Amniotic stem cell (primary cell): ENCODE results near the gene GPALPP1.
A peak's percentile ranks its signal among the peaks of the same experiment; 100 is the strongest.
"Not testable (repeated sequence)": the region's sequence is repeated elsewhere in the genome, so short reads cannot be mapped to it uniquely, and the experiment has no call there.

Experiments
- DNase-seq: peaks from one replicate; lab custom pipeline; 2025; lab: John Stamatoyannopoulos, UW

GPALPP1 gene, protein sequence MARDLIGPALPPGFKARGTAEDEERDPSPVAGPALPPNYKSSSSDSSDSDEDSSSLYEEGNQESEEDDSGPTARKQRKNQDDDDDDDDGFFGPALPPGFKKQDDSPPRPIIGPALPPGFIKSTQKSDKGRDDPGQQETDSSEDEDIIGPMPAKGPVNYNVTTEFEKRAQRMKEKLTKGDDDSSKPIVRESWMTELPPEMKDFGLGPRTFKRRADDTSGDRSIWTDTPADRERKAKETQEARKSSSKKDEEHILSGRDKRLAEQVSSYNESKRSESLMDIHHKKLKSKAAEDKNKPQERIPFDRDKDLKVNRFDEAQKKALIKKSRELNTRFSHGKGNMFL

DNA sequence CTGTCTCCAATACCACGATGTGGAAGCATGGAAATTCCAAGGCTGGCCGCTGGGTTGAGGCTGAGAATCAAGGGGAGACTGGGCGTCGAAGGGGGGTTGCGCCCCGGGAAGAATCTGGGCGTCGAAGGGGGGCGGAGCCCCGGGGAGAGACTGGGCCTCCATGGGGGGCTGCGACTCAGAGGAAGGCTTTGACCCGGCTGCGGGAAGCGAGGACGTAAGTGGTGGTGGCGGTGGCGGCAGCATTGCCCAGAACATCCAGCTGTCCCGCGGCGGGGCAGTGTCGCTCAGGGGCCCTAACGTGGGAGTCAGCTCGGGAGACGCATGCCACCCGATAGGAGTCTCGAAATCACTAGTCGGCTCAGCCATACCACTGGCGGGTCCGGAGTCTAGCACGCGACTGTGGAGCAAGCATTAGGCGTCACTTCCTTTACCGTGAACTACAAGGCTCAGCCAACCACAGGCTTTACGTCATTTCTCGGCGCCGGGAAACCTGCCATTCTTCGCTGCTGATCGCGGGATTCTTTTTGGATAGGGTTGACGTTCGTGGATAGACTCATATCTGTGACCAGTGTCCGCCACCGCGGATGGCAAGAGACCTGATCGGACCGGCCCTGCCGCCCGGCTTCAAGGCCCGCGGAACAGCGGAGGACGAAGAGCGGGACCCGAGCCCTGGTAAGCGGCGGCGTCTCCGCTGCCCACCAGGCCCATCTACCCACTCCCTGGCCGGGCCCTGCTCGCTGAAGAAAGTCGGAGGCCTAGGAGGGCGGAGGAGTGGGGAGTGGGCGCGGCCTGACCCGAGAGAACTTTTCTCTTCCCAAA, at the start of gene GPALPP1, which contains the start of gene NUFIP1:
GPALPP1 (plus strand) TSS at position 468 of the 819 bp plus-strand sequence; CDS start at position 585, 117 bp downstream.
NUFIP1 (minus strand) TSS at position 401 of the 819 bp plus-strand sequence; CDS start at position 366, 35 bp downstream.
- DNase-seq: peak; percentile 87

DNA sequence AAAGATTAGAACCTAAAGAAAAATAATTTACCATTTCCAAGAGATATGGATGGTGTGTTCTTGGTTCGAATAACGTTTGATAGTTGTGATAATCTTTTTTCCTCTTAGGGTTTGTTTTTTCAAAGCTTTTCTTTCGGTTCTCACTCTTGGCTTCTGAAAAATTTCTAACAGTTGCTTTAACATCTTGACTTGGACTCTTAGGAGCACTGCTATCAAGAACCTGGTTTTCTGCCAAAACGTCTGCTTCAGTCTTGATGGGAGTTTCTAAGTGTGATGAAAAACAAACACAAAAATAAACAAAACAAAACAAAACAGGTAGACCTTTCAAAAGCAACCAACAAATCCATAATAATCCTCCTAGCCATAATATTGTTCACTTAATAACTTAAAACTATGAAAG, 45.9 kb upstream of the GPALPP1 start:
- DNase-seq: not testable (repeated sequence)

DNA sequence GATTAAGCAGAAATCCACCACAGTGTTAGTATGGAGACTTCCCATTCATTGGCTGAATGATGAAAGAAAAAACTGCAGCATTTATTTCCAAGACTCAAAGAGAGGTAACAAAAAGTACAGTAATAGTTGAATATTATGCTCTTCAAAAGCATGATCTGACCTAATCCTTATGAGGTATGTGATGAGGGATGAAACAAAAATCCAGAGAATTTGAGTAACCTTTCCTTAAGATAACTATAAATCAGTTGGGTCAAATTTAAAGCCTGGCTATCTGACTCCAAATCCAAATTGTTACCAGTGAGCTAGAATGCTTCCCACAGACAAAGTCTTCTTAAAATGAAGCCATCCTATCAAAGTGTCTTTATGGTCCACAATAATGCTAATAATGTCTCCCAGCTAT, 38.2 kb upstream of the GPALPP1 start:
- no peak for DNase-seq

DNA sequence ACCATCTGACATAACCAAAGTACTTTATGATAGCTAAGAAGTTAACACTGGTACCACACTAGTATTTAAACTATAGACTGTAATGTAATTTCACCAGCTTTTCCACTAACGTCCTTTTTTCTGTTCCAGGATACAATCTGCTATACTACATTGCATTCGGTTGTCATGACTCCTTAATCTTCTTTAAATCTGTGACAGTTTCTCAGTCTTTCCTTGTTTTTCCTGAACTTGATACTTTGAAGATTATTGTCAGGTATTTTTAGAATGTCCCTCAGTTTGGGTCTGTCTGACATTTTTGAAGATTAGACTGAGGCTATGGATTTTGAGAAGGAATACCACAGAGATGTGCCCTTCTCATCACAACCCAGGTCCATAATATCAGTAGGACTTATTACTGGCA, 36.7 kb upstream of the GPALPP1 start:
- DNase-seq: no peak

DNA sequence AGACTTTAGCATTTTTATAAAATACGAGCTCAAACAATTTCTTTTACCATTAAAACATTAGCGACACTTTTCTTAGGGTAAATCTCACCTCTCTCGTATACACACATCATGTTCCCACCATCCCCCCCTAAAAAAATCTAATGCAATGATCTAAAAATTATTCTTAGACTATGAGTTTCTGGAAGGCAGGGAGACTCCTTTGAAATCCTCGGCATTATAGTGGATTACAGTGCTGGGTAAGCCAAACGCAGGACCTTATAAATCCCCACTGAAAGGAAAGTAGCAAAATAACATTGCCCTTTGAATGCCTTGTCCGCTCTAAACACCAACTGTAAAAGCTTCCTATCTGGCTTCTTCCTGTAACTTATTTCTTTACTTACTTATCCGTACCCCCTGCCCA, 35.1 kb upstream of the GPALPP1 start:
- no peak for DNase-seq

DNA sequence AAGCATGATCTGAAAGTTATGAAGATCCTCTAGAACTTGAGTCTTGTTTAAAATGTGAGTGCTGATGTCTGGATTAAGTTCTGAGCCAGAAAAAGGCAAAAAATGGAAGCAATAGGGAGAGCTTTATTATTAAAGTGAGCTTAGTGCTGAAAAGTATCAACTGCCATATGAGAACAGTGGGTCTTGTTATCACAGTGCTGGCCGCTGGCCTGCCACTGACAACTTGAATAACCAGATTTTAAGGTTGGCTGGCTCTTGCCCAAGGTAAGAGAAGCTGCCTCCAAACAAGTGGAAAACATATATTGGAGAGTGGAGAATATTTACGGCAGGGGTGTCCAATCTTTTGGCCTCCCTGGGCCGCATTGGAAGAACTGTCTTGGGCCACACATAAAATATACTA, 33.9 kb upstream of the GPALPP1 start:
- DNase-seq: no peak

DNA sequence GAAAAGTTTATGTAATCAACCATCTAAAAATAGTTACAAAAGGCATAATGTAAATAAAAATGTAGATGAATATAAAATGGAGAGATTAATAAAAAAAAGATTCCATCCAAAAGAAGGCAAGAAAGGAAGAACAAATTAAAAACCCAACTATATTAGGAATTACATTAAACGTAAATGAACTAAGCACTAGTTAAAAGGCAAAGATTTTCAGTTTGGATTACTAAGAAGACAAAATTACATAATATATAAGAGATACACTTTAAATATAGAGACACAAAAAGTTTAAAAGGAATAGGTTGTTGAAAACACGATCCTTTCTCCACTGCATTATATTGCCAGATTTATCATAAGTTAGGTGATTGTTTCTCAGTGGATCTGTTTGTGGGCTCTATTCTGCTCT, 27.3 kb upstream of the GPALPP1 start:
- no peak for DNase-seq

DNA sequence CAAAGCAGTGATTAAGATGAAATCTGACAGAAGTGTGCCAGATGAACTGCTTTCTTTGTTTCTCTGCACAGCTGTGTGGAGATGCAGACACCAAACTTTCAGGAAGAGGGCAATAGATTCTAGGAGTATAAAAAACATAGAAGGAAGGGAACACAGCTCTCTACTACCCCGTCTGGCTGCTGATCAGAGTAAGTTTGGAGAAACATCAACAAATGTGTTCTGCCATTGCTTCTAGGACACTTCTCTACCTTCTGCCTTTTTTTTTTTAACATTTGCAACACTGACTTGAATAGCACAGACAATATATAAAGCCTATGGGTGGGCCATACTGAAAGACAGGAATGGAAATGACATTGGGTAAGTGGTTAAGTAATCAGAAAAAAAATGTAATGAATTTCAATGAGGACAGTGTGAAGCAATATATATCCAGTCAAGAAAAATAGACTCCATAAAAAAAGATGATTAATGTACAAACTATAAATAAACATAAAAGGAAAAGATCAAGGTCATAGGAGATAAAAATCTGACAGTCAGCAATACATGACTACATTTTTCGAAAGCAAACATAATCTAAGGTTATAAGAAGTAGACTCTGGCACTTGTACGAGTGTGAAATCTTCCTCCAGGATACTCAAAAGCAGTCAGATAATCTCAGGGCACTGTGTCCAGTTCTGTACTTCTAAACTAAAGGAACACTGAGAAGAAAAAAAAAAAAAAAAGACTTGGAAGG, 21.5 kb upstream of the GPALPP1 start:
- DNase-seq: no peak

DNA sequence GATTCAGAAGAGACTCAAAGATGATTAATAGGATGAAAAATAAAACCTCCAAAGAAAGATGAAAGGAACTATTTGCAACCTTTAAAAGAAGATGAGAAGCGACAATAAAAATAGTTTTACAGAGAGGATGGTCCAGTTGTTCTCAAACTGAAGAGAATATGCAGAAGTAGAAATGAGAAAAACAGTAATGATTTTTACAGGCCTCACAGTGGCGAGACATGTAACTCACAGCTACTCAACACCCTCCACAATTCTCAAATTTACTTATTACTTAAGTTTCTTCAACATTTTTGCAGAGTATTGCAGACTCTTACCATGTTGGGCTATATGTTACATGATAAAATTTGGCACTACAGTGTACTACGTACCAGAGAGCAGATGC, 20.9 kb upstream of the GPALPP1 start:
- no peak for DNase-seq

DNA sequence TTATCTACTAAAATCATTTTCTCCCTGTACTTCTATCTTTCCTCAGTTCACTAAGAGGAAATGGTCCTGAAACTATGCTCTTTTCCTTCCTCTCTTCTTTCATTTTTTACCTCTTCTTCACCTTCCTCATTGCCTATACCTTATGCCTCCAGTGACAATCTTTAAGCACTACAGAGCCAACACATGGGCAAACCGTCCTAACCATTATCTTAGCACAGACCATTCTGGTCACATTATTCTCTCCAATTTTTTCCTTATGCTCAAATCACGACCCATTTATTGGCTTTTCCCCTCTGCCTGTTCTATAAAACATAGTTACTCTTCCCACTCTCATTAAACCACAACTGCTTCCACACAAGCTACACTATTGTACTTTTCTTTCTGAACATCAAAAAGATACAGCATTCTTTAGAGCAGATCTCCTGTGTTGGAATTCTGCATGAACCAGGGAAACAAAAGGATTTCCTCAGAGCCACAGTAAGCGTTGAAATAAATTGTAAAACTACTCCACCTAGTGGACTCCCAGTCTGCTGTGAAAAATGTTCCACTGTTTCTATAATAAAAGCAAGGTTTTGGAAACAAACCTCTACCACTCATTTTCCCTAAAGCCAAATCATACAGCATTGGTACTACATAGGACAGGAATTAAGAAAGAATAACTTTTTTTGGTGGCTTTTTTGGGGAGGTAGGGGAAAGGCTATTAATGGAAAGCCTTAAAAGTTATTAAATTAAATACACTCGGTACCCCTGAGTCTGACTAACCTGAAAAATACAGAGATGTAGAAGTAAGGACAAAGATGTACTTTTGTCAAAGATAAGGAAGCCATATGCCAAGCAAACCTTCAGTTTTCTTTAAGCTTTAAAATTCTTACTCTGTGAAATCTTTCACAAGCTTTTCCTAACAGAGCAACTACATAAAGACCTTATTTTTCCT, 19.5 kb upstream of the GPALPP1 start:
- DNase-seq: peak; percentile 12

DNA sequence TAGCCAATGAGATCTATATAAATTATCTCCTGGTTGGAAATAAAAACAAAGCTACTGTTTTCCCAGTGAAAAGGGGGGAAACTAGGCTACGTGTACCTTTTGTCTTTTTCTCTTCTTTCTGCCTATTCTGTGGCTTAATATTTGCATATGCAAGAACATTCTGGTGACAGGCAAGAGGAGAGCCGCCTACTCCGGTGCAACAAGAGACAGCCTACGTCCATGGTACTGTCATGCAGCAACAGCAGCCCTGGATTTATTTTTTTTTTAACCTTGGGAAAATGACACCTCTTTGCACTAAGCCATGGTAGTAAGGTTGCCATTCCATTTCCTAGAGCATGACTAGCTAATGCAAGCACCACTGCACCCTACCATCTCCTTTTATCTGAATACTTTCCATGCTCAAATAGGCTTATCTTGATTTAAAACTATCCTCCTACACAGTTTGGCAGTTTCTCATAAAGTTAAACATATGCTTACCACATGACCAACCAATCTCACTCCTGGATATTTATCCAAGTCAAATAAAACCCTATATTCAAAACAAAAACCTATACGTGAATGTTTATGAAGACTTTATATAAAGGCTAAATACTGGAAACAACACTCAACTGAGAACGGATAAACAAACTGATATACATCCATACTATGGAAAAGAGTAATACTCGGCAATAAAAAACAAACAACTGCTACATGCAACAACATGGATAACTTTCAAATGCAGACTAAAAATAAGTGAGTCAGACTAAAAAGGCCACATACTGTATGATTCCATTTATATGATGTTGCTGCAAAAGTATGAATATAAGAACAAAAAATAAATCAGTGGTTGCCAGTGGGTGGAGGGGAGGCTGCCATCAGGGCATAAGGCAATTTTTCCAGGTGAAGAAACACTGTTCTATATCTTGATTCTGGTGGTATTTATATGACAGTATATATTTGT, 17.4 kb upstream of the GPALPP1 start:
- no peak for DNase-seq

DNA sequence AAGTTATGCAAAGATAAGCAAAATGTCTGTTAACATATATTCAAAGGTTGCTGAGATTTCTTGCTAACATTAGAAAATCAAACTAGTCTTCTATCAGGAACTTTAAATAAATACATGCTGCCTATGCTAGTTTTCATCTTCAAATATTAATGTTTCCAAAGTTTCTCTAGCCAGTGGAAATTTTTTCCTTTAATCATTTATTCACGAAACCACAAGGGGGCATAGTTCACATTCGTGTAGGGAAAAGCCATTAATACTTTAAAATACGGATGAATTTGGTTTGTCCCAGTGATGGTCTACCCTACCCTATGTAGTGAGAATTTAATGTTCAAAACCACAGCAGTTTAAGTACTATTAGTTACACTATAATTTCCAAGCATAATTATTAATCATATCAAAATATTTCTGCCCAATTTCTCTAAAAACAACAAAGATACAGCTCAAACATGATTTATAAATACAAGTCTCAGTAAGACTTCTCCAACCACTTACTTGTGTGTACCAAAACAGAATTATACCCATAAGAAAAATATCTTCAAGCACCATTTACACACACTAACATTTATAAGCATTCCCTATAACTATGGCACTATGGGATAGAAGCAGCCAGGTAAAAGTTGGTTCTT, 16.3 kb upstream of the GPALPP1 start:
- peak; percentile 67 for DNase-seq

DNA sequence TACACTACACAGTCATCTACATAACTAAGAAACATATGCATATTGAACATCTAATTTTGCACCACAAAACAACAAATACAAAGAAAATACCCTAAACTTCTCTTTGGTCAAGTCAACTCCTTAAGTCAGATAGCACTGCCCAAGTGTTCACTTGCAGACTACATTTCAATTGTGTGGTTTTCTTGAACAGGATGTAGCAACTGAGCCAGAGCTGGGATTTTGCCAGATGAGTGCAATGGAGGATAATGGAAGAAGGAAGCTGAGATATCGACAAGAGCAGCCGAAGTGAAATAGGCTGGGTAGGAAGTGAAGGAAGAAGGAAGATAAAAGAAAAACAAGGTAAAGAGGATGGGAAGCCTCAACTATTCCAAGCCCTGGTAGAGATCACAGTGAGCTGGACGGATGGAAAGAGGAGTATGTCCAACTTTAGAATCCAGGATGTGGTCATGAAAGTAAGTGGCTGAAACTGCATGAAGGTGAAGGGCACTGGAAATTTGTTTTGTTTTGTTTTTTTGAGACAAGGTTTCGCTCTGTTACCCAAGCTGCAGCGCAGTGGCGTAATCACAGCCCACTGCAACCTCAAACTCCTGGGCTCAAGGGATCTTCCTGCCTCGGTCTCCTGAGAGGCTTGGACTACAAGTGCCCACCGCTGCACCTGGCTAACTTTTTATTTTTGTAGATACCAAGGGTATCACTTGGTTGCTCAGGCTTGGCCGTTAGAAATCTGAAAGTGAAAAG, 15.1 kb upstream of the GPALPP1 start:
- DNase-seq: no peak

DNA sequence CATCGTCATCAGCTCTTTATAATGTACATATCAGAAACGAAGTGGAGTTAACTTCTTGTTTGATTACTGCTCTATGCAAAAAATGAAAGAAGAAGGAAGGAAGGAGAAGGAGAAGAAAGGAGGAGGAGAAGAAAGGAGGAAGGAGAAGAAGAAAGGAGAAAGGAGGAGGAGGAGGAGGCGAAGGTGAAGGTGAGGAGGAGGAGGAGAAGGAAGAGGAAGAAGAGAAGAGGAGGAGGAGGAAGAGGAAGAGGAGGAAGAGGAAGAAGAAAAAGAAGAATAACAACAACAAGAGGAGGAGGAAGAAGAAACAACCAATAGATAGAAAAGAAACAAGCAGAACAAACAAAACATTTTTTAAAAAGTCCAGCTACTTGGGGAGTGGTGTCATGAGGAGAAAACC, 13.1 kb upstream of the GPALPP1 start:
- DNase-seq: no peak

DNA sequence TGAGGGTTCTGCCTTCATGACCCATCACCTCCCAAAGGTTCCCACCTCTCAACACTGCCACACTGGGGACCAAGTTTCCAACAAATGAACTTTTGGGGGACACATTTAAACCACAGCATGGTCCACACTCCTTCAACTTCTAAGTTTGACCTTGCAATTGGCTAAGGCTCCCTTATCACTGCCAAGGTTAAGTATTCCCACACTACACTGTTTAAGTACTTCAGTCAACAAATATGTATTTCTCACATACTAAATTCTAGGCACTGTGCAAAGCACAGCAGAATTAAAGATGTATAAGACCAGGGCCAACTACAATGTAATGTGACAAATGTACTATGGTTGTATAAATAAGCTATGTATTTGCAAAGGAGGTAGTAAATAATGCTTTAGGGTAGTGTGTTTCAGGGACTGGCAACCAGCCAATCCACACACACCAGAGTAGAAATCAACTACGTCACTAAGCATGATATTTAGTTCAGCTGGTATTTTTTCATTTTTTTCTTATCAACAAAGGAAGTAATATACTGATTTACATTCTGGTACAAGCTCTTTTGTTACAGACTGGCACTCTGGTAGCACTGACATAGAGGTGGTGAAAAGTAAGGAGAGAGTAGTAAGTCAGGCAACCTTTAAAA, 12.3 kb upstream of the GPALPP1 start:
- DNase-seq: no peak

DNA sequence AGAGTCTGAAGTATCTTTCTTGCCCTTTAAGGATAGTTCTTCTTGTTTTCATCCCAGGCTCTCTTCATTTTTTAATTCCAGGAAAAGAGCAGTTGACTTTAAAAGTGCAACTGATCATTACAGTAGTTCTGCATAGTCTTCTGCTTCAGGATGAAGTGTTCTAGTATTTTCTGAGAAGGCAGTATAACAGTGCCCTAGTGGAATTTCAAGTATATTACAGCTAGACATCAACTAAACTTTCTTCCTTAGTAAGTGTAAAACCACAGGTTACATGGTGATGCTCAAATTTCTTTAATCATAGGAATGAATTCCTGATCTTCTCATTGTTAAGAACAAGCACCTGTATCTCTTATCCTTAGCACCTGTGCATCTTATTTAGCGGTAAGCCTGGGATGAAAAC, 11.0 kb upstream of the GPALPP1 start:
- DNase-seq: no peak

DNA sequence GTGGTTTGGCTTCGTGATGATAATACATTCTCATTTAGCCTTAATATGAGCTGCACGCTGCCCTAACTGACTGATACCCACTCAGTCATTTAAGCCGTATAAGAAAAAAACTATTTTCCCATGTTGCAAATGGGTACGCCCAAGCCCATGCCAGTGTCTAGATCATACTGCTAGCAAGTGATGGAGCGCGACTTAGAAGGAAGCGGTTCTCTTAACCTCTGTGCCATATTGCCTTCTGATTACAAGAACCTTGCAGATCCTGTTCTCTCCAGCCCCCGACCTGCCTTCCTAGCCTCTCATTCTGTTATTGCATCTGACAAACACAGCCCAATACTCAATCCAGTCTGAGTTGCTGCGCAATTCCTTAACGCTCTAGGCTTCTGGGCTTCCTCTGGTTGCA, 603 bp downstream of the GPALPP1 start:
- no peak for DNase-seq

DNA sequence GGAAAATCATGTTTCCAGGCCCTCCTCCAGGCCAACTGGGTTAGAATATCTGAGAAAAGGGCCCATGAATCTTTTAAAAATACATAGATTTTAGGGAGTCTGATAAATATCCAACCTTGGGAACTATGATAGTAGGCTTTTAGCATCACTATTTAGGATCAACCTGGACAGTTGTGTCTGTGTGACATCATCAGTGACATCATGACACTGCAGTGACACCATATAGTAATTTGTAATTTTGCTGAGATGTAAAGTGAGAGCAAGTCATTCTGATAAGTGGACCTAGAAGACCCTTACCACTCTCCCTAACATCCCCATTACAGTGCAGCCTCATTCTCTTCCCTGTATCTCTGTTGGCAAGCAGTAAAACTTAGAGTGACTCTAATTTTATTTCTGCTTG, 14.1 kb downstream of the GPALPP1 start:
- DNase-seq: no peak

DNA sequence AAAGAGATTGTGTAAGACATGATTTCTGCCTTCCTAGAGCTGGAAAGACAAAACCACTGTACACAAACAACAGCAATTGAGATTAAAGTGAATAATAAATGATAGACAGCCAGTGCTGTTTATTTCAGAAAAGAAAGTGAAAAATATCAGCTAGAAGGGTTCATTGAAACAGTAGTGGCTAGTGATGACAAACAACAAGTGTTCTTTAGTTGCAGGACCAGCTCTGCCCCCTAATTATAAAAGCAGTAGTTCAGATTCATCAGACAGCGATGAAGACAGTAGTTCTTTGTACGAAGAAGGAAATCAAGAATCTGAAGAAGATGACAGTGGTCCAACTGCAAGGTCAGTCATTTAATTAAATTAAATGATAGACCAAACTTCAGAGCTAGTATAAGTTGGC, 14.8 kb downstream of the GPALPP1 start:
- no peak for DNase-seq
